Right lobe of liver (tissue), 6 donors: ENCODE results near the gene KCTD10. TPM values are rescaled to one million over a fixed set of nuclear protein-coding genes. Genes with fewer than 3 reads are reported as not detected.

Experiments used
- ATAC-seq, 4 donors: fragments of 200-7000 bp; cut with Tn5 transposase; one replicate each; pipeline ENCODE4 v1.9.1; 2020; ENCODE audit warnings: mild to moderate bottlenecking in 4 of 4, moderate library complexity in 4 of 4
- DNase-seq, 3 donors: peaks; one replicate each; pipeline ENCODE4 v3.0.0-alpha.2; 2020
- H3K27ac ChIP-seq, 3 donors: fragments of 200-600 bp; one replicate each; pipeline ENCODE4 v1.8.0; 2022
- H3K27me3 ChIP-seq, 2 donors: fragments of 200-600 bp; one replicate each; pipeline ENCODE4 v1.8.0; 2022
- H3K36me3 ChIP-seq, 4 donors: fragments of 200-600 bp; sonication (generic) in 1 of 4; one replicate each; pipeline versions ENCODE4 v1.5.1 to v1.8.0; 2017 to 2022; ENCODE audit warnings: control low read depth in 1 of 4
- H3K4me1 ChIP-seq, 4 donors: fragments of 200-600 bp; sonication (generic) in 1 of 4; one replicate each; pipeline versions ENCODE4 v1.5.1 to v1.8.0; 2017 to 2022; ENCODE audit warnings: control low read depth in 1 of 4
- H3K4me3 ChIP-seq, 3 donors: fragments of 200-600 bp; one replicate each; pipeline ENCODE4 v1.8.0; 2022
- H3K9me3 ChIP-seq, 4 donors: fragments of 200-600 bp; sonication (generic) in 1 of 4; one replicate each; pipeline versions ENCODE4 v1.5.1 to v1.8.0; 2017 to 2022; ENCODE audit warnings: control low read depth in 1 of 4
- CTCF ChIP-seq, 4 donors: fragments of 200-600 bp in 3 of 4; fragments of 450-650 bp in 1 of 4; IDR thresholded peaks; one replicate each; pipeline versions ENCODE4 v1.5.1 to v1.8.0; 2016 to 2022; ENCODE audit warnings: antibody characterized with exemption in 4 of 4, mild to moderate bottlenecking in 2 of 4
- POLR2A ChIP-seq: fragments of 450-650 bp; IDR thresholded peaks from one replicate; pipeline ENCODE4 v1.6.1; 2017; ENCODE audit warnings: antibody characterized with exemption, mild to moderate bottlenecking
- WGBS: methylation state at CpG from one replicate; pipeline ENCODE4 v1.1.6; 2018; ENCODE audit warnings: low coverage, low lambda C conversion rate; ENCODE audit not compliant: insufficient coverage; ENCODE audit errors: missing lambda C conversion rate; 5-methylcytosine and 5-hydroxymethylcytosine counted together
- intact Hi-C, 2 donors: fragments of 100-400 bp; cut with DNase I; formaldehyde crosslinking; loops; one replicate each; pipeline versions ENCODE4 v1.11.2 to v1.14.1; 2022
- total RNA-seq, 6 experiments: library from RNA; depleted of rRNA in 2 of 6; stranded (reverse); fragments of >200 nt in 2 of 6; fragmentation: NEBNext Ultra II Directional in 3 of 6; extraction: Animal tissue kit (Norgen Biotek cat#: 25700) in 3 of 6; gene quantifications; one replicate each; pipeline versions ENCODE4 v1.1.0 to v1.2.4, GENCODE V29; 2016 to 2023
- donor health status: DM: no; HTN: yes; CAD: no.
- donor health status: DM: no; HTN: no; CAD: no.
- donor health status: DM: no; HTN: no; CAD: no.
- donor health status: DM: no; HTN: yes; CAD: no.
- donor health status: DM: no; HTN: yes; CAD: no.

KCTD10 gene
- total RNA-seq, 6 experiments from 2014 or later = 5.8 to 20.2 (median 11.6) TPM

GRCh38 chr12:109449845-109450532, 27.1 kb downstream of the KCTD10 start:
- no peaks in the 10 kb centered on the region for H3K27me3 ChIP-seq
- no peak overlapping the region for H3K27ac ChIP-seq
- DNase-seq = no peak
- TF ChIP-seq CTCF (IDR thresholded peaks at IDR 0.05) (no peak), POLR2A (no peak)
- intact Hi-C loops = no loop called here
- peaks cover 0 to 6% (median 0%) of the 10 kb centered on the region in 4 donors for H3K4me1 ChIP-seq
- peaks cover 6 to 21% (median 7%) of the 10 kb centered on the region in 4 donors for H3K36me3 ChIP-seq
- WGBS = 82% methylated on average over 10 of the region's 16 CpGs
- no peaks in the 10 kb centered on the region for H3K9me3 ChIP-seq
- H3K4me3 ChIP-seq = no peak overlapping the region
- ATAC-seq = no peak

- Histone ChIP-seq H3K4me1 (peaks cover 0 to 6% (median 0%) of the 10 kb centered on the region in 4 donors), H3K9me3 (no peaks in the 10 kb centered on the region), H3K27ac (no peak overlapping the region), H3K27me3 (no peaks in the 10 kb centered on the region), H3K4me3 (no peak overlapping the region), H3K36me3 (peaks cover 0 to 9% (median 7%) of the 10 kb centered on the region in 4 donors)
- ATAC-seq (peak in 3 of 4 donors; percentile 47 to 70 (median 66)), DNase-seq (no peak)
- TF ChIP-seq CTCF (IDR thresholded peaks at IDR 0.05) = no peak
- TF ChIP-seq POLR2A = no peak
- 52% methylated on average over 8 of the region's 8 CpGs for WGBS
- intact Hi-C loops = no loop called here
Observed at GRCh38 chr12:109448707-109449390, 28.3 kb downstream of the KCTD10 start.

- no peaks in the 10 kb centered on the region for H3K9me3 ChIP-seq
- H3K27me3 ChIP-seq = no peaks in the 10 kb centered on the region
- H3K36me3 ChIP-seq = peaks cover 0 to 5% (median 4%) of the 10 kb centered on the region in 4 donors
- intact Hi-C loops = no loop called here
- peaks cover 0 to 6% (median 0%) of the 10 kb centered on the region in 4 donors for H3K4me1 ChIP-seq
- H3K4me3 ChIP-seq = no peak overlapping the region
- TF ChIP-seq POLR2A (no peak), CTCF (IDR thresholded peaks at IDR 0.05) (no peak)
- H3K27ac ChIP-seq = no peak overlapping the region
- WGBS = 45% methylated on average over 5 of the region's 5 CpGs
- ATAC-seq (peak in 3 of 4 donors; percentile 33 to 62 (median 58)), DNase-seq (no peak)
Observed at GRCh38 chr12:109448272-109448671, 28.8 kb downstream of the KCTD10 start.

- Histone ChIP-seq H3K4me1 (peaks cover 0 to 6% (median 0%) of the 10 kb centered on the region in 4 donors), H3K27ac (no peak overlapping the region), H3K4me3 (no peak overlapping the region), H3K36me3 (no peaks in the 10 kb centered on the region), H3K9me3 (no peaks in the 10 kb centered on the region), H3K27me3 (no peaks in the 10 kb centered on the region)
- intact Hi-C loops = no loop called here
- no peak for TF ChIP-seq CTCF (IDR thresholded peaks at IDR 0.05)
- no peak for TF ChIP-seq POLR2A
- DNase-seq (no peak), ATAC-seq (no peak)
- 71% methylated on average over 9 of the region's 9 CpGs for WGBS
Observed at GRCh38 chr12:109447482-109447881, 29.6 kb downstream of the KCTD10 start.
